Measurements from ENCODE around the gene EXOC3. TPM values are rescaled to one million over a fixed set of nuclear protein-coding genes. Genes with fewer than 3 reads are reported as not detected.

EXOC3 gene
- total RNA-seq, 4 donors from 2014 or later: 44.3 to 81.7 (median 54.0) TPM

- no peak overlapping the region for H3K27ac ChIP-seq
- no peak for TF ChIP-seq CTCF (IDR thresholded peaks at IDR 0.05 in 4 of 5, conservative IDR thresholded peaks at IDR 0.05 in 1 of 5)
- no peak for TF ChIP-seq POLR2A (IDR thresholded peaks at IDR 0.05)
- H3K36me3 ChIP-seq: peaks cover 4 to 94% of the 10 kb centered on the region in 2 donors
- peak in 1 of 2 donors; percentile 4 for DNase-seq
- ATAC-seq: no peak
- H3K4me3 ChIP-seq: no peak overlapping the region
- in situ Hi-C loops (cut with MboI; ENCODE audit: low sequenced_read_pairs in 4 of 4) (no loop called here), intact Hi-C loops (cut with DNase I; ENCODE audit: low total_unique reads) (no loop called here)
- H3K27me3 ChIP-seq: no peaks in the 10 kb centered on the region
- peaks cover 0 to 10% (median 6%) of the 10 kb centered on the region in 3 donors for H3K9me3 ChIP-seq
- H3K4me1 ChIP-seq: no peaks in the 10 kb centered on the region
These were observed 10.9 kb downstream of the EXOC3 start for GRCh38 chr5:453725-454481.

- TF ChIP-seq CTCF (IDR thresholded peaks at IDR 0.05 in 4 of 5, conservative IDR thresholded peaks at IDR 0.05 in 1 of 5) (no peak), POLR2A (IDR thresholded peaks at IDR 0.05) (no peak)
- in situ Hi-C loops (cut with MboI; ENCODE audit: low sequenced_read_pairs in 4 of 4) (no loop called here), intact Hi-C loops (cut with DNase I; ENCODE audit: low total_unique reads) (no loop called here)
- H3K27ac ChIP-seq: no peak overlapping the region
- peaks cover 0 to 10% (median 6%) of the 10 kb centered on the region in 3 donors for H3K9me3 ChIP-seq
- DNase-seq: peak in 1 of 2 donors; percentile 8
- ATAC-seq: no peak
- peaks cover 4 to 94% of the 10 kb centered on the region in 2 donors for H3K36me3 ChIP-seq
- no peaks in the 10 kb centered on the region for H3K4me1 ChIP-seq
- H3K4me3 ChIP-seq: no peak overlapping the region
- H3K27me3 ChIP-seq: no peaks in the 10 kb centered on the region
These were observed 12.0 kb downstream of the EXOC3 start for GRCh38 chr5:454936-455335.

- Histone ChIP-seq H3K36me3 (peaks cover 4 to 94% of the 10 kb centered on the region in 2 donors), H3K27me3 (no peaks in the 10 kb centered on the region), H3K4me3 (no peak overlapping the region), H3K27ac (no peak overlapping the region), H3K9me3 (peaks cover 0 to 10% (median 6%) of the 10 kb centered on the region in 3 donors), H3K4me1 (no peaks in the 10 kb centered on the region)
- intact Hi-C loops (cut with DNase I; ENCODE audit: low total_unique reads): no loop called here
- in situ Hi-C loops (cut with MboI; ENCODE audit: low sequenced_read_pairs in 4 of 4): no loop called here
- DNase-seq: no peak
- ATAC-seq: no peak
- TF ChIP-seq CTCF (IDR thresholded peaks at IDR 0.05 in 4 of 5, conservative IDR thresholded peaks at IDR 0.05 in 1 of 5) (no peak), POLR2A (IDR thresholded peaks at IDR 0.05) (no peak)
These were observed 12.8 kb downstream of the EXOC3 start for GRCh38 chr5:455806-456205.

- DNase-seq (peak in 1 of 2 donors; percentile 7), ATAC-seq (no peak)
- TF ChIP-seq CTCF (IDR thresholded peaks at IDR 0.05 in 4 of 5, conservative IDR thresholded peaks at IDR 0.05 in 1 of 5) (no peak), POLR2A (IDR thresholded peaks at IDR 0.05) (no peak)
- Histone ChIP-seq H3K4me3 (no peak overlapping the region), H3K4me1 (no peaks in the 10 kb centered on the region), H3K27ac (no peak overlapping the region), H3K27me3 (no peaks in the 10 kb centered on the region), H3K36me3 (peaks cover 4 to 90% of the 10 kb centered on the region in 2 donors), H3K9me3 (peaks cover 0 to 9% (median 4%) of the 10 kb centered on the region in 3 donors)
- intact Hi-C loops (cut with DNase I; ENCODE audit: low total_unique reads) (no loop called here), in situ Hi-C loops (cut with MboI; ENCODE audit: low sequenced_read_pairs in 4 of 4) (no loop called here)
These were observed 13.6 kb downstream of the EXOC3 start for GRCh38 chr5:456351-457194.

Data from gastrocnemius medialis (tissue), 4 donors.